Activated CD4-positive, alpha-beta T cell treated with anti-CD3 and anti-CD28 coated beads, Interleukin-2, amount 10 ng/mL, durations not matched to agents 7 days and 5 days (primary cell): ENCODE data around the gene HSD17B12. TPM values are rescaled to one million over a fixed set of nuclear protein-coding genes. Genes with fewer than 3 reads are reported as not detected.

ENCODE experiments used
- CTCF ChIA-PET: fragments of 350-600 bp; sonication (Branson Sonifier 250); formaldehyde crosslinking; loops from one replicate; lab custom pipeline; 2021; ENCODE audit warnings: antibody characterized with exemption; lab: Charles Lee
- POLR2A ChIA-PET: fragments of 350-600 bp; sonication (Branson Sonifier 250); formaldehyde crosslinking; loops from one replicate; lab custom pipeline; 2021; ENCODE audit warnings: antibody characterized with exemption; lab: Charles Lee
- DNase-seq: peaks from one replicate; pipeline ENCODE4 v3.0.0-alpha.2; 2020
- H3K27ac Mint-ChIP-seq: one replicate; pipeline ENCODE4 v1.8.0; 2021; ENCODE audit warnings: mild to moderate bottlenecking, moderate library complexity, mixed read lengths
- H3K27me3 Mint-ChIP-seq: one replicate; pipeline ENCODE4 v1.8.0; 2021; ENCODE audit warnings: mixed read lengths
- H3K36me3 Mint-ChIP-seq: one replicate; pipeline ENCODE4 v1.8.0; 2021; ENCODE audit warnings: low read depth, mixed read lengths
- H3K4me1 Mint-ChIP-seq: one replicate; pipeline ENCODE4 v1.8.0; 2021; ENCODE audit warnings: mixed read lengths
- H3K4me3 Mint-ChIP-seq: one replicate; pipeline ENCODE4 v1.8.0; 2021; ENCODE audit warnings: mild to moderate bottlenecking, moderate library complexity, mixed read lengths
- H3K9me3 Mint-ChIP-seq: one replicate; pipeline ENCODE4 v1.8.0; 2021; ENCODE audit warnings: mixed read lengths
- total RNA-seq, 2 experiments: library from RNA; stranded (reverse); gene quantifications; one replicate each; pipeline ENCODE4 v1.2.3, GENCODE V29; 2021

Gene HSD17B12
- total RNA-seq, 2 experiments from 2014 or later, result 39.9 to 53.9 TPM

DNA sequence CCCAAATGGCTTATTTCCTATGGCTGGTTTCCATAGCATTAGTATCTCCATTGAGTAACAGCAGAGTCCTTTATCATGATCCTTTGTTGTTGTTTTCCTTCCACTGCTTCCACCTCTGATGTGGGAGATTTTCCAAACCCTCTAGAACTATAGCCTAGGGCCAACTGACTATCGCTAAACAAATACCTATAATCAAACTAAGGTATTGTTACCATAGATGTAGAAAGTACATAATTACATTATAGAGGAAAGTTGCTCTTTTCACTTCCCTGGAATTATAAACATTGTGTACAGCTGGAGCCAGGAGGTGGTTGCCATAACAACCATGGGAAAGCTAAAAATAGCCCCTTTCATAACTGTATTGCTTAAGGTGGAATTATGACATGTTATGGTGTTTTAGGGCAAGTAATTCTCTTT, 153.1 kb downstream of the HSD17B12 start:
- H3K27ac Mint-ChIP-seq, result no peak overlapping the region
- peaks cover 9% of the 10 kb centered on the region for H3K36me3 Mint-ChIP-seq
- no peak overlapping the region for H3K4me3 Mint-ChIP-seq
- H3K9me3 Mint-ChIP-seq, result no peaks in the 10 kb centered on the region
- ChIA-PET POLR2A (no interaction called here), CTCF (interaction anchor here (0.6 to 0.7 kb wide), 2 partner anchors 30 to 261 kb away, joined by 3 to 7 read pairs; no protein-coding TSS in a partner anchor)
- DNase-seq, result no peak
- H3K4me1 Mint-ChIP-seq, result peaks cover 3% of the 10 kb centered on the region
- H3K27me3 Mint-ChIP-seq, result no peaks in the 10 kb centered on the region

DNA sequence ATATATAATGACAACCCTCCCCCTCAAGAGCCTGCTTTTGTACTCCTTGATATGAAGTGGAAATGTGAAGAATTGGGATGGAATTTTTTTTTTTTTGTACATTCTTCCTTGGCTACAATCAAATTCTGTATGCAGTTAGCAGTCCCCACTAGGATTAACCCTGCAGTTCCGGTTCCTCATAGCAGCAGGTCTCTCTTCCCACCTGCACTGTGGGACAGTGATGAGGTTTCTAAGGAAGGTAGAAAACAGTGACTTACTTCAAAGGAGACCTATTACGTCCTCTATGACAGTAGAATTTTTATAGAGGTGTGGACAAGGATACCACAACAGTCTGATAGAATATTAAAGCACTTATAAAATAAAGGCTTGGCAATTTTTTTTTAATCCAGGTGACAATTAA, 153.7 kb downstream of the HSD17B12 start:
- no peaks in the 10 kb centered on the region for H3K27me3 Mint-ChIP-seq
- H3K9me3 Mint-ChIP-seq, result no peaks in the 10 kb centered on the region
- peaks cover 3% of the 10 kb centered on the region for H3K4me1 Mint-ChIP-seq
- H3K27ac Mint-ChIP-seq, result no peak overlapping the region
- POLR2A ChIA-PET, result no interaction called here
- CTCF ChIA-PET, result interaction anchor here (0.6 to 0.7 kb wide), 2 partner anchors 30 to 261 kb away, joined by 3 to 7 read pairs; no protein-coding TSS in a partner anchor
- H3K36me3 Mint-ChIP-seq, result peaks cover 9% of the 10 kb centered on the region
- DNase-seq, result no peak
- no peak overlapping the region for H3K4me3 Mint-ChIP-seq

DNA sequence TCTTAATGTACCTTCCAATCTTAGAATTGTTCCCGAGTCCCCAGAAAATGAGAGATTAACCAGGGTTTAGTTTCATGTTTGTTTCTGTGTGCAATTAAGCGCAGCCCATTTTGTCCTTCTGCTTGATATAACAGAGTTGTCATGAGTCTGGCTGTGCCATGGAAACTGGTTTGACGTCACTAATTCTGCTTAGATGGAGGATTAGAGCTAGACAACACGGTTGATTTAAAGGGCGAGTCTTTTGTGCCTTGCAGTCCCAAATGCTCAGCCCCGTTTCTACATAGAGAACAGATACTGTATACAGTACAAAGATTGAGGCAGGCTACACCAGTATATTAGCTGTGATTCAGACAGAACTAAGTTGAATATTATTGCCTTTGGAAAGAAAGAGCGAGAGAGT, 154.6 kb downstream of the HSD17B12 start:
- peaks cover 3% of the 10 kb centered on the region for H3K4me1 Mint-ChIP-seq
- no peaks in the 10 kb centered on the region for H3K9me3 Mint-ChIP-seq
- no peaks in the 10 kb centered on the region for H3K27me3 Mint-ChIP-seq
- no peak overlapping the region for H3K27ac Mint-ChIP-seq
- DNase-seq, result no peak
- peaks cover 10% of the 10 kb centered on the region for H3K36me3 Mint-ChIP-seq
- POLR2A ChIA-PET, result no interaction called here
- CTCF ChIA-PET, result no interaction called here
- no peak overlapping the region for H3K4me3 Mint-ChIP-seq

DNA sequence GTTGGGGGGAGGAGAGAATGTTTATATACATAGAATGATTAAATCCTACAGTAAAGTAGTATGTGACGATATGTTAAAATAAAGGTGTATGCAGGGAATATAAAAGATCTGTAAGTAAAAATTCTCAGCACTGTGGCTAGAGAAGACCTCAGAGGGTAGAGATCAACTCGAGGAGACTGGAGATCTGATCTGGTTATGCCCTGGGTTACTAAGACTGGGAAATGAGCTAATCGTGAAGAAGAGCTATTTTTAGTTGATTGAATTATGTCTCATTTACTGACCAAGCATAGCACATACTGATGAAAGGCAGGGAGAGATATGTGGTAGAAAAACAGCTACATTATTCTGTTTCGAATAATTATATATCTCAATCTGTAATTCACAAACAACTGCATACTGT, 157.3 kb downstream of the HSD17B12 start:
- peaks cover 6% of the 10 kb centered on the region for H3K36me3 Mint-ChIP-seq
- no peak overlapping the region for H3K4me3 Mint-ChIP-seq
- CTCF ChIA-PET, result interaction anchor here (0.8 to 1.1 kb wide), 2 partner anchors 8 to 9 kb away, joined by 3 read pairs; no protein-coding TSS in a partner anchor
- no peaks in the 10 kb centered on the region for H3K4me1 Mint-ChIP-seq
- no peak overlapping the region for H3K27ac Mint-ChIP-seq
- no peak for DNase-seq
- POLR2A ChIA-PET, result no interaction called here
- H3K9me3 Mint-ChIP-seq, result no peaks in the 10 kb centered on the region
- no peaks in the 10 kb centered on the region for H3K27me3 Mint-ChIP-seq

DNA sequence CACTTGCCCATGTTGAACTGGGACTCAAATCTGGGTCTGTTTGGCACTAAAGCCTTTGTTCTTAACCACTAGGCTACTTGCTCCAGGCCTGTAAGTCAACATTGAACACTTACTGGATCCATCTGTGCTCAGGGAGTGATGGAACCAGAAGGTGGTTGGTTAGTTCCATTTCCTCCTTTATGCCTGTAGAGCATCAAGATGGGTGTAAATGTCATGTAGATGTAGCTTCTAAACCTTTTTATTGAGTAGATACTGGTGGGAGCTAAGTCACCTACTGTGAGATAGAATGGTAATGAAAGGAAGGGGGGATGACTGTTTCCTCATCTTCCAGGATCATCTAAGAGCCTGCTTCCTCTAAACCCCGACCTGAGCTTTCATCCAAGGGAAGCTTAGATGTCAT, 161.5 kb downstream of the HSD17B12 start:
- no peak overlapping the region for H3K27ac Mint-ChIP-seq
- H3K9me3 Mint-ChIP-seq, result no peaks in the 10 kb centered on the region
- ChIA-PET CTCF (interaction anchor here (1.9 kb wide), 1 partner anchor 10 kb away, joined by 4 read pairs; no protein-coding TSS in a partner anchor), POLR2A (no interaction called here)
- H3K4me3 Mint-ChIP-seq, result no peak overlapping the region
- no peaks in the 10 kb centered on the region for H3K27me3 Mint-ChIP-seq
- H3K36me3 Mint-ChIP-seq, result peaks cover 6% of the 10 kb centered on the region
- DNase-seq, result no peak
- no peaks in the 10 kb centered on the region for H3K4me1 Mint-ChIP-seq

DNA sequence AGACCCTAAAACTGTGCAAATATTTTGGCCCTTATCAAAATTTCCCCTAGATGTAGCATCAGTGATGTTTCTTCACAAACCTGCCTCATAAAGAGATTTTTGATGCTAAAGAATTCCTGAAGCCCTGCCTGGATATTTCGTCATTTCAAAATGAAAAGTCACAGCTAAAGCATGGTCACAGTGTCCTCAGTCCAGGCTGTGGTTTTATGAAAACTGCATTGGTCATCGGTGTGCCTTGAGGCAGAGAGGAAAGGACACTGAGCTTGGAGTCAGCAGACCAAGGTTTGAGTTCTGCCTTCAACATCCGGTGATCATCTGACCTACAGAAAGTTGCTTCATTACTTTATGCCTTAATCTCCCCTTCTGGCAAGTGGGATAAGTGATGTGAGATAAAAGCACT, 165.3 kb downstream of the HSD17B12 start:
- no peak overlapping the region for H3K4me3 Mint-ChIP-seq
- CTCF ChIA-PET, result interaction anchor here (0.8 kb wide), 1 partner anchor 8 kb away, joined by 3 read pairs; no protein-coding TSS in a partner anchor
- DNase-seq, result no peak
- H3K4me1 Mint-ChIP-seq, result peaks cover 6% of the 10 kb centered on the region
- POLR2A ChIA-PET, result no interaction called here
- no peak overlapping the region for H3K27ac Mint-ChIP-seq
- no peaks in the 10 kb centered on the region for H3K9me3 Mint-ChIP-seq
- H3K36me3 Mint-ChIP-seq, result no peaks in the 10 kb centered on the region
- no peaks in the 10 kb centered on the region for H3K27me3 Mint-ChIP-seq

DNA sequence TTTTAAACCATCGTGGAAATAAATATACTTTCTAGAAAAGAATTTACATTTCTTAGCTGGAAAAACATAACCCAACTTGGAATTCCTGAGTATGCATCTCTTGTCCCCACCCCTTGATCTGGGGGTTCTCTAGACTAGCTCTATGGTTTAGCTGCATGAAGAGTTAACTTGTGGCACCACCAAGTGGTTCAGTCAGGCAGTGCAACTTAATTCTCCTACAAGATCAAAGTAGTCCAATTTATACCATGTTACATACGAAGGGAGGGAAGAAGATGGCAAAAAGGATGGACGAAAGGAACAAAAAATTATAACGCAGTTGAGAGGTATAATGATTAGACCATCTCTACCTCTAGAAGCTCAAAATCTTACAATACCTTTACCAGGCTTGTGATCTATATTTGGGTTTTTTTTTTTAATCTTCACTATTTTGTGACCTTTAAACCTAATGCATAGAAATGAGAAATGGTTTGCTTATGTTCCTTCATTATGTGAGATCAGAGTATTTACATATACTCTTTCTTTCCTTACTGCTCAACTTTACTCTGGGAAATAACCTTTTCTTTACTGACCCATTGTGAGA, 171.6 kb downstream of the HSD17B12 start:
- H3K4me3 Mint-ChIP-seq, result no peak overlapping the region
- peaks cover 6% of the 10 kb centered on the region for H3K4me1 Mint-ChIP-seq
- H3K27me3 Mint-ChIP-seq, result no peaks in the 10 kb centered on the region
- DNase-seq, result peak; percentile 74
- H3K27ac Mint-ChIP-seq, result no peak overlapping the region
- ChIA-PET POLR2A (no interaction called here), CTCF (interaction anchor here (0.6 to 1.4 kb wide), 10 partner anchors 9 to 276 kb away, joined by 3 to 7 read pairs (median 4); no protein-coding TSS in a partner anchor)
- H3K9me3 Mint-ChIP-seq, result no peaks in the 10 kb centered on the region
- H3K36me3 Mint-ChIP-seq, result peaks cover 3% of the 10 kb centered on the region

DNA sequence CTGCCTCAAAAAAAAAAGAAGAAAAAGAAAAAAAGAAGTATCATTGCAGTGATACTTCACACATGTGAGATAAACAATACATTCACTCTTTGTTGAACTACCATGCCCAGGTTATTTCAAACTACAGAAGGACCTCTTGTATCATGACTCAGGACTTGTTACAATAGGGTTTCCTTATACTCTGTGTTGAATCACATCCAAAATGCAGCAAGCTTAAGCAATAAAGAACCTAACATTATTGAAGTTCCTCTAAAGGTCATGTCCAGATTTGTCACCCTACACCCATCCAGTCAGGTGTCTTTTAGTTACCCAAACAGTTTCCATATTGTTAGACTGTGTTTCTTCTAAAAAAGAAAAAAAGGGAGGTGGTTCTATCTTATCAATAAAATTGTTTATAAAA, 173.2 kb downstream of the HSD17B12 start:
- no peak overlapping the region for H3K4me3 Mint-ChIP-seq
- no peaks in the 10 kb centered on the region for H3K9me3 Mint-ChIP-seq
- H3K36me3 Mint-ChIP-seq, result peaks cover 3% of the 10 kb centered on the region
- H3K27me3 Mint-ChIP-seq, result no peaks in the 10 kb centered on the region
- H3K27ac Mint-ChIP-seq, result peak overlapping the region; percentile 13
- DNase-seq, result no peak
- ChIA-PET POLR2A (no interaction called here), CTCF (interaction anchor here (0.7 kb wide), 1 partner anchor 251 kb away, joined by 3 read pairs; no protein-coding TSS in a partner anchor)
- peaks cover 5% of the 10 kb centered on the region for H3K4me1 Mint-ChIP-seq

DNA sequence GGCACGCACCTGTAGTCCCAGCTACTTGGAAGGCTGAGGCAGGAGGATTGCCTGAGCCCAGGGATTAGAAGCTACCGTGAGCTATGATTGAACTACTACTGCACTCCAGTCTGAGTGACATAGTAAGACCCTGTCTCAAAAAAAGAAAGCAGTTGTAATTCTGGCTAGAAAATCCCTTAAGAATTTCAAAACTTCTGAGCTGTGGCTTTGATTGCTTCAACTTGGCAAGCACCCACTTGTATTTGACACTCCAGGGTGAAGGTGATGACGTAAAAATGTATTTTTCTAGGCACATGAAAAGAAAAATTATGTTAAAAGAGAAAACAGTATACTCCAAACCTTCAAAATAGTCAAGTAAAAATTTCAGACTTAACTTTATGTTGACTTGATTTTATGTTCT, 176.5 kb downstream of the HSD17B12 start:
- DNase-seq, result no peak
- CTCF ChIA-PET, result interaction anchor here (0.7 kb wide), 1 partner anchor 33 kb away, joined by 3 read pairs; no protein-coding TSS in a partner anchor

DNA sequence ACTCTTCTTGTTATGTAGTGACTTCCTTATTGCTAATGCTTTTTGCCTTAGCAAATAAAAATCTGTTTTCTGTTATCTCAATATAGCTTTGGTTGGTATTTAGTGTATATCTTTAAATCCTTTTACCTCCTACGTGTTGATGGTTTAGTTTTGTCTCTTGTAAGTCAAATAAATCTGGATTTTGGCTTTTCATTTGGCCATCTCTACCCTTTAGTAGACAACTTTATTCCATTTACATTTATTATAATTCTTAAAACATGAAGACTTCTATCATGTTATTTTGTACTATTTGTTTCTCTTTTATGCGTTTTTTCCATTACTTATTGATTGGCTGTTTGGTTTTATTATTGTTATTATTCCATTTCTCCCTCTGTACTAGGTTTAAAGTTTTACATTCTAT, 180.6 kb downstream of the HSD17B12 start:
- Mint-ChIP-seq H3K27me3 (peaks cover 23% of the 10 kb centered on the region), H3K4me1 (no peaks in the 10 kb centered on the region)
- CTCF ChIA-PET, result no interaction called here

More for the DNA sequence above, 176.5 kb downstream of the HSD17B12 start:
- no peaks in the 10 kb centered on the region for H3K27me3 Mint-ChIP-seq
- no peak overlapping the region for H3K27ac Mint-ChIP-seq
- H3K4me3 Mint-ChIP-seq, result no peak overlapping the region
- H3K4me1 Mint-ChIP-seq, result no peaks in the 10 kb centered on the region
- POLR2A ChIA-PET, result no interaction called here
- H3K36me3 Mint-ChIP-seq, result peaks cover 3% of the 10 kb centered on the region
- H3K9me3 Mint-ChIP-seq, result no peaks in the 10 kb centered on the region

DNA sequence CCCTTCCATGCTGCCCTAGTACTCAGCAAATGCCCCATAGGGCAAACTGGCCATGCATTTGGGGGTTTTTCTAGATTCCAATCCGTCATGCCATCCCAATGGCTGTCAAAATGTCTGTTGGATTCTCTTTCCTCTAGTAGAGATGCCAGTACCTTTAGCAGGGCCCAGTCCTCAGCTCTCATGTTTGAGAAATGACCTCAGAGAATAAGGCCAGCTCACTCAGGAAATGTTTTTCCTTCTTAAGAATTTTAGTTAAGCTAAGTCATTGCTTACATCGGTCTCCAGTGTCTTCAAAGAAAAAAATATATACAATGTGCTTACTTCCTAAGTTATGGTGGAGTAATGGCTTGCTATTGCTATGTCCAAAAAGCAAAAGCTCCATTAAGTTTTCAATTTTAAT, 186.0 kb downstream of the HSD17B12 start:
- Mint-ChIP-seq H3K36me3 (no peaks in the 10 kb centered on the region), H3K4me3 (no peak overlapping the region), H3K9me3 (peaks cover 5% of the 10 kb centered on the region), H3K27me3 (peaks cover 38% of the 10 kb centered on the region), H3K27ac (no peak overlapping the region), H3K4me1 (peaks cover 27% of the 10 kb centered on the region)
- no peak for DNase-seq
- ChIA-PET CTCF (interaction anchor here (0.7 kb wide), 1 partner anchor 14 kb away, joined by 3 read pairs; no protein-coding TSS in a partner anchor), POLR2A (no interaction called here)

More for the DNA sequence above, 180.6 kb downstream of the HSD17B12 start:
- POLR2A ChIA-PET, result no interaction called here
- Mint-ChIP-seq H3K9me3 (no peaks in the 10 kb centered on the region), H3K4me3 (no peak overlapping the region), H3K27ac (no peak overlapping the region), H3K36me3 (no peaks in the 10 kb centered on the region)
- DNase-seq, result no peak

DNA sequence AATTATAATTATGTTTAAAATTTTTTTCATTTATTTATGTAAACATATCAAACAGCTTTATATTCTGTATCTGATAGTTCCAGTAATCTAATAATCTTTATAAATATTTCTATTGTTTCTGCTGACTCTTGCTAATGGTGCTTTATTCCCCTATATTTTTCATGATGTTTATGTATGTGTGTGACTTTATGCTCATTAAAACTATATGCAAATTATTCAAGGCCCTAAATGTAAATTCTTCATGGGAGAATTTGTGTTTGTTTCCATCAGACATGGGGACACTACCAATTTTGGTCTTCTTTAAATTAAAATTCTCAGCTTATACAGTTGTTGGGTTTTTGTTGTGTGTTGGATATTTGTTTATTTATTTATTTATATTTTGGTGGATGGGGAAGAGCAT, 186.4 kb downstream of the HSD17B12 start:
- POLR2A ChIA-PET, result no interaction called here
- Mint-ChIP-seq H3K4me1 (peaks cover 27% of the 10 kb centered on the region), H3K27ac (no peak overlapping the region), H3K9me3 (peaks cover 5% of the 10 kb centered on the region), H3K4me3 (no peak overlapping the region), H3K36me3 (no peaks in the 10 kb centered on the region), H3K27me3 (peaks cover 41% of the 10 kb centered on the region)
- DNase-seq, result no peak
- CTCF ChIA-PET, result interaction anchor here (0.7 kb wide), 1 partner anchor 15 kb away, joined by 3 read pairs; no protein-coding TSS in a partner anchor

DNA sequence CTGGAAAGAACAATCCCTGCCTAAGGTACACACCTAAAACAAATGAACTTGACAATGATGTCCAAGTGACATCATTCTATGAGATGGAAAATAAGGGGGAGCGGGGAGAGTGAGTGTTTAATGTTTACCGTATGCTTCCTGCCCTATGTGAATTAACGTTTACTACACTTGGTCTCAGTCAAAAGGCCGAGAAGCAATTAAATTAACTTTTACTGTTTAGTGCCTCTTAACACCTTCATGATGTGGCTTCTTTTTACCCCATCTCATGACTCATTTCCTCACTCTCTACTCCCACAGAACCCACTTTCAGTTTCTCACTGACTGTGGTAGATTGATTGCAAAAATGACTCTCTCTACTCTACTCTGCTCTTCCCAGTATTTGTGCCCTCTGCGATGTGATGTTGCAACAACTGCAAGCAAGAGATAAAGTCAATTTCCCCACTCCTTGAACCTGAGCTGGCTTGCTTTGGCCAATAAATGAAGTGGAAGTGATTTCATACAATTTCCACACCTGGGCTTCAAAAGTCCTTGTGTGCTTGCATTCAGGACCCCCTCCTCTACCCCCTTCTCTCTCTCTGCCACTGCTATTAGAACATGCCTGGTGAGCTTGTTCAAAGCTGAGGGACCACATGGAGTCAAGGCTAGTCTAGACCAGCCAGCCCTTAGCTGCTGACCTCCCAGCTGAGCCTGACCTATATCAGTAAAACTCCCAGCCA, 188.5 kb downstream of the HSD17B12 start:
- ChIA-PET POLR2A (interaction anchor here (0.6 kb wide), 1 partner anchor 13 kb away, joined by 3 read pairs; no protein-coding TSS in a partner anchor), CTCF (interaction anchor here (1.9 kb wide), 1 partner anchor 17 kb away, joined by 6 read pairs; no protein-coding TSS in a partner anchor)
- H3K27ac Mint-ChIP-seq, result peak overlapping the region; percentile 79
- H3K36me3 Mint-ChIP-seq, result no peaks in the 10 kb centered on the region
- peak; percentile 67 for DNase-seq
- H3K27me3 Mint-ChIP-seq, result peaks cover 56% of the 10 kb centered on the region
- H3K9me3 Mint-ChIP-seq, result peaks cover 5% of the 10 kb centered on the region
- H3K4me3 Mint-ChIP-seq, result peak overlapping the region; percentile 17
- H3K4me1 Mint-ChIP-seq, result peaks cover 27% of the 10 kb centered on the region
